H1 (cell line): ENCODE measurements around the gene INPP4B. TPM values are rescaled to one million over a fixed set of nuclear protein-coding genes. Genes with fewer than 3 reads are reported as not detected.

Experiments
- CTCF ChIA-PET: fragments of 300-600 bp; sonication (Branson Sonifier 250); formaldehyde crosslinking; loops from one replicate; lab custom pipeline; 2021; ENCODE audit not compliant: partially characterized antibody; lab: Charles Lee
- POLR2A ChIA-PET: fragments of 300-600 bp; sonication (Branson Sonifier 250); formaldehyde crosslinking; loops from one replicate; lab custom pipeline; 2021; ENCODE audit warnings: inconsistent platforms; ENCODE audit not compliant: partially characterized antibody; lab: Charles Lee
- DNase-seq, 2 experiments: peaks; one replicate each; pipeline versions ENCODE4 v3.0.0 to v3.0.0-alpha.2; 2010 to 2022; ENCODE audit warnings: low spot score in 2 of 2, low read depth in 1 of 2, mixed read lengths in 1 of 2
- FAIRE-seq: peaks from 2 replicates; lab custom pipeline; 2011; peaks lifted over from hg19 to GRCh38; lab: Jason Lieb, UNC
- H2AFZ ChIP-seq: 2 replicates; pipeline ENCODE4 v1.8.1; 2012; ENCODE audit warnings: low read length, inconsistent platforms
- H2AK5ac ChIP-seq: 2 replicates; pipeline ENCODE4 v1.6.1; 2013; ENCODE audit warnings: low read depth, low read length
- H2BK120ac ChIP-seq: replicated peaks from 2 replicates; pipeline ENCODE3; 2013; ENCODE audit warnings: low read depth, low read length, inconsistent platforms
- H2BK12ac ChIP-seq: 2 replicates; pipeline ENCODE4 v1.6.1; 2013; ENCODE audit warnings: low read depth, low read length
- H2BK15ac ChIP-seq: 2 replicates; pipeline ENCODE4 v1.6.1; 2013; ENCODE audit warnings: low read length
- H2BK20ac ChIP-seq: 2 replicates; pipeline ENCODE4 v1.6.1; 2013; ENCODE audit warnings: low read length
- H2BK5ac ChIP-seq: 2 replicates; pipeline ENCODE4 v1.6.1; 2013; ENCODE audit warnings: low read depth, low read length
- H3K14ac ChIP-seq: 2 replicates; pipeline ENCODE4 v1.6.1; 2013; ENCODE audit warnings: inconsistent platforms; ENCODE audit not compliant: insufficient read length
- H3K18ac ChIP-seq: 2 replicates; pipeline ENCODE4 v1.6.1; 2013; ENCODE audit warnings: low read length; ENCODE audit errors: extremely low read depth
- H3K23ac ChIP-seq: 2 replicates; pipeline ENCODE4 v1.6.1; 2013; ENCODE audit warnings: inconsistent platforms; ENCODE audit not compliant: insufficient read length
- H3K23me2 ChIP-seq: 2 replicates; pipeline ENCODE4 v1.6.1; 2013; ENCODE audit warnings: low read depth, low read length
- H3K27ac ChIP-seq: 2 replicates; pipeline ENCODE4 v1.6.1; 2011; ENCODE audit warnings: low read depth, low read length, inconsistent platforms
- H3K27me3 ChIP-seq, 4 experiments: replicated peaks in 1 of 4; 1 replicate in 1 of 4; 2 replicates in 3 of 4; pipeline versions ENCODE4 v1.6.1 to v1.8.1; 2011 to 2013; ENCODE audit warnings: low read length in 3 of 4, mild to moderate bottlenecking in 3 of 4, inconsistent platforms in 2 of 4, mixed read lengths in 2 of 4, moderate library complexity in 1 of 4; ENCODE audit not compliant: control insufficient read depth in 3 of 4, insufficient read depth in 3 of 4; ENCODE audit errors: extremely low read depth in 1 of 4
- H3K36me3 ChIP-seq, 4 experiments: 2 replicates each; pipeline versions ENCODE4 v1.6.1 to v1.8.1; 2011 to 2013; ENCODE audit warnings: mild to moderate bottlenecking in 4 of 4, low read length in 3 of 4, moderate library complexity in 2 of 4, control low read depth in 1 of 4, inconsistent platforms in 1 of 4; ENCODE audit not compliant: insufficient read depth in 4 of 4, control insufficient read depth in 2 of 4
- H3K4ac ChIP-seq: replicated peaks from 2 replicates; pipeline ENCODE3; 2013; ENCODE audit warnings: low read length, low read depth, mixed read lengths, inconsistent platforms; ENCODE audit not compliant: insufficient read length
- H3K4me1 ChIP-seq, 4 experiments: replicated peaks in 1 of 4; 1 replicate in 1 of 4; 2 replicates in 3 of 4; pipeline versions ENCODE4 v1.6.1 to v1.8.1; 2011 to 2013; ENCODE audit warnings: low read length in 3 of 4, inconsistent platforms in 2 of 4, mixed read lengths in 1 of 4; ENCODE audit not compliant: insufficient read depth in 4 of 4, control insufficient read depth in 3 of 4
- H3K4me2 ChIP-seq, 2 experiments: 2 replicates each; pipeline versions ENCODE4 v1.6.1 to v1.8.1; 2011 to 2013; ENCODE audit warnings: low read depth in 2 of 2, low read length in 2 of 2, control low read depth in 1 of 2, inconsistent platforms in 1 of 2, mild to moderate bottlenecking in 1 of 2; ENCODE audit not compliant: insufficient read depth in 1 of 2
- H3K4me3 ChIP-seq, 4 experiments: fragments of 200-600, 300-600 bp in 1 of 4; sonication (generic), shearing (Covaris generic), sonication (Bioruptor Twin) in 1 of 4; 2 replicates each; pipeline versions ENCODE4 v1.5.1 to v1.8.1; 2011 to 2016; ENCODE audit warnings: low read length in 4 of 4, low read depth in 3 of 4, control low read depth in 2 of 4, inconsistent platforms in 2 of 4, mild to moderate bottlenecking in 2 of 4, mixed read lengths in 1 of 4, moderate library complexity in 1 of 4; ENCODE audit not compliant: insufficient read depth in 2 of 4; ENCODE audit errors: extremely low read depth in 1 of 4
- H3K56ac ChIP-seq: replicated peaks from 2 replicates; pipeline ENCODE3; 2013; ENCODE audit warnings: low read depth, mild to moderate bottlenecking, mixed read lengths, low read length, inconsistent platforms; ENCODE audit not compliant: insufficient read length
- H3K79me1 ChIP-seq: 2 replicates; pipeline ENCODE4 v1.6.1; 2013; ENCODE audit warnings: low read depth, low read length, control low read depth
- H3K79me2 ChIP-seq, 2 experiments: 2 replicates each; pipeline versions ENCODE4 v1.6.1 to v1.8.1; 2012 to 2013; ENCODE audit warnings: low read length in 2 of 2, mild to moderate bottlenecking in 2 of 2, inconsistent platforms in 1 of 2; ENCODE audit not compliant: insufficient read depth in 2 of 2, control insufficient read depth in 1 of 2
- H3K9ac ChIP-seq, 4 experiments: replicated peaks in 1 of 4; 1 replicate in 1 of 4; 2 replicates in 3 of 4; pipeline versions ENCODE4 v1.6.1 to v1.8.1; 2011 to 2013; ENCODE audit warnings: low read depth in 3 of 4, low read length in 3 of 4, control low read depth in 2 of 4, mild to moderate bottlenecking in 2 of 4, moderate library complexity in 2 of 4, inconsistent platforms in 1 of 4; ENCODE audit errors: extremely low read depth in 1 of 4
- H3K9me3 ChIP-seq, 2 experiments: 2 replicates each; pipeline versions ENCODE4 v1.6.1 to v1.8.1; 2012 to 2013; ENCODE audit warnings: mild to moderate bottlenecking in 2 of 2, moderate library complexity in 2 of 2, control low read depth in 1 of 2, inconsistent platforms in 1 of 2, low read depth in 1 of 2, low read length in 1 of 2, mixed read lengths in 1 of 2; ENCODE audit not compliant: insufficient read depth in 2 of 2
- H4K20me1 ChIP-seq, 2 experiments: replicated peaks in 1 of 2; 2 replicates each; pipeline versions ENCODE3 to v1.8.1; 2011 to 2013; ENCODE audit warnings: inconsistent platforms in 2 of 2, low read length in 2 of 2, mild to moderate bottlenecking in 1 of 2; ENCODE audit not compliant: insufficient read depth in 2 of 2, control insufficient read depth in 1 of 2
- H4K5ac ChIP-seq: 2 replicates; pipeline ENCODE4 v1.6.1; 2013; ENCODE audit warnings: low read length, low read depth, mixed read lengths, inconsistent platforms; ENCODE audit not compliant: insufficient read length
- H4K8ac ChIP-seq: 2 replicates; pipeline ENCODE4 v1.8.0; 2013; ENCODE audit warnings: mild to moderate bottlenecking, moderate library complexity, low read length, inconsistent platforms; ENCODE audit not compliant: insufficient read depth; ENCODE audit errors: extremely low read depth
- H4K91ac ChIP-seq: replicated peaks from 2 replicates; pipeline ENCODE3; 2013; ENCODE audit warnings: low read length, mixed read lengths, inconsistent platforms; ENCODE audit not compliant: insufficient read length
- CBX5 ChIP-seq: fragments of 300-800, 300-1000 bp; sonication (generic); IDR thresholded peaks from 2 replicates; pipeline ENCODE4 v1.7.1; 2016; ENCODE audit warnings: antibody characterized with exemption, low read length, low read depth
- EGR1 ChIP-seq: IDR thresholded peaks from 2 replicates; pipeline ENCODE4 v1.6.1; 2011; ENCODE audit warnings: low read depth, low read length, borderline replicate concordance
- HDAC6 ChIP-seq: IDR thresholded peaks from one replicate; pipeline ENCODE4 v1.7.1; 2012; ENCODE audit warnings: low read depth, mild to moderate bottlenecking, inconsistent platforms, low read length, moderate library complexity
- JUND ChIP-seq: IDR thresholded peaks from 2 replicates; pipeline ENCODE4 v1.6.1; 2011; ENCODE audit warnings: mild to moderate bottlenecking, improper control_type of control experiment, low read length
- WGBS, 2 experiments: shearing (Covaris generic) in 1 of 2; methylation state at CpG; one replicate each; pipeline versions ENCODE4 v1.1.6 to v1.1.7; 2013 to 2015; ENCODE audit warnings: low lambda C conversion rate in 2 of 2, mixed read lengths in 2 of 2, inconsistent platforms in 1 of 2, low coverage in 1 of 2, missing lambda C conversion rate in 1 of 2; ENCODE audit not compliant: insufficient replicate concordance in 2 of 2, insufficient coverage in 1 of 2, insufficient read length in 1 of 2; ENCODE audit errors: extremely low coverage in 1 of 2, missing lambda C conversion rate in 1 of 2; 5-methylcytosine and 5-hydroxymethylcytosine counted together
- polyA plus RNA-seq, 7 experiments: library from polyadenylated mRNA; depleted of rRNA in 3 of 7; stranded (reverse) in 5 of 7; unstranded in 2 of 7; fragments of >200 nt in 5 of 7; fragments of 200-250 nt in 2 of 7; gene quantifications; 1 replicate in 5 of 7; 2 replicates in 1 of 7; 4 replicates in 1 of 7; pipeline versions ENCODE4 v1.2.1 to v1.2.3, GENCODE V29; 2011 to 2013; ENCODE audit warnings: missing spikeins in 2 of 7, mixed read lengths in 2 of 7
- total RNA-seq: library from RNA; stranded (reverse); fragmentation: NEBNext Ultra II Directional; extraction: Animal tissue kit (Norgen Biotek cat#: 25700); gene quantifications from 2 replicates; pipeline ENCODE4 v1.2.1, GENCODE V29; 2021

INPP4B gene
- total and polyA plus RNA-seq, 2 of the 8 experiments (the other 6 are each of a cell fraction or from before 2014, with no cell fraction given) = 0.11 to 0.54 TPM

DNA sequence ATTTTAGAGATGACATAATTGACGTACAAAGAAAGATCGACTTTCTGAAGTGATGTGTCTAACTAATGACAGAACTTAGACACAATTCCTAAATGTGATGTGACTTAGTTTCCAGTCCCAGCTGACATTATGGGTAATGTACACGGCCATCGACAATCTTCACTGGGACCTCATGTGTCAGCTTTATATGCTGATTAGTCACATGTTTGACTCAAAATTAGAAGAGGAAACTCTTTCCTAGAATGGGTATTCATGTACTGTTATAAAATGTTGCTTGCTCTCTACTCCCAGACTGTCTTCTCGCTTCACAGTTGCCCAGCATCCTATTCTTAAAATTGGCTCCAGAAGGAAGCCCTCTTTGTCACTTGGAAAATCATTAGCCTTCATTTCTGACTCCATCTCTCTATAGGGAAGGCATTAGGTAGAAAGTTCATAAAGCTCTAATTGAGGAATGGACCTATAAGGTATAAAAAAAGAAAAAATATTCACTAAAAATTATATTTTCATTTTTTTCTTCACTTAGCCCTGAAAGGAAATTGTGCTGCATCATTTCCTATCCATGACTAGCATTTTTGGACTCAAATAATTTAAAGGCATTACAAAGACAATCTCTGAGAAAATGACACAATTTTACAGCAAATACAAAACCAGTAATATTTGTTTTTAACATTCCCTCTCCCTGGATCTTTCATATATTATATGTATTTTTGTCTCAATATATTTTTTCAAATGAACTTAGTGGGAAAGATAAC is 554.6 kb downstream of the INPP4B start:
- Histone ChIP-seq H3K27ac (no peak overlapping the region), H3K56ac (no peak overlapping the region), H3K9ac (no peak overlapping the region), H3K23me2 (no peaks in the 10 kb centered on the region), H2AK5ac (no peak overlapping the region), H2AFZ (no peak overlapping the region), H4K20me1 (no peaks in the 10 kb centered on the region), H2BK20ac (no peak overlapping the region), H3K18ac (no peak overlapping the region), H4K5ac (no peak overlapping the region), H3K23ac (no peak overlapping the region), H3K36me3 (no peaks in the 10 kb centered on the region), H3K14ac (no peak overlapping the region), H3K4me3 (no peak overlapping the region), H2BK15ac (no peak overlapping the region), H3K4me2 (no peak overlapping the region), H4K91ac (no peak overlapping the region), H2BK120ac (no peak overlapping the region), H3K79me2 (no peaks in the 10 kb centered on the region), H3K79me1 (no peaks in the 10 kb centered on the region), H2BK5ac (no peak overlapping the region), H2BK12ac (no peak overlapping the region), H3K27me3 (no peaks in the 10 kb centered on the region), H4K8ac (no peak overlapping the region), H3K4me1 (no peaks in the 10 kb centered on the region), H3K9me3 (no peaks in the 10 kb centered on the region), H3K4ac (no peak overlapping the region)
- ChIA-PET POLR2A (no interaction called here), CTCF (interaction anchor here (1.6 kb wide), 1 partner anchor 9 kb away, joined by 4 read pairs; no protein-coding TSS in a partner anchor)
- FAIRE-seq (no peak), DNase-seq (no peak)
- 86% methylated on average over 5 of the region's 5 CpGs; no CpG with 5 or more reads in 1 of the 2 experiments for WGBS, 2 experiments
- TF ChIP-seq EGR1 = no peak
- no peak for TF ChIP-seq CBX5
- no peak for TF ChIP-seq HDAC6
- TF ChIP-seq JUND = no peak
